Stimulated activated CD4-positive, alpha-beta T cell treated with anti-CD3 and anti-CD28 coated beads, Interleukin-1b, Interleukin-23, amount 100 ng/mL, for 24 hours (primary cell): ENCODE results near the gene GUCA1A.
"Not testable (repeated sequence)": the region's sequence is repeated elsewhere in the genome, so short reads cannot be mapped to it uniquely, and the experiment has no call there.

Experiments used
- DNase-seq, 4 experiments: peaks; one replicate each; pipeline ENCODE4 v3.0.0-alpha.2; 2020; ENCODE audit warnings: low read depth in 4 of 4, low spot score in 1 of 4

GUCA1A gene

DNA sequence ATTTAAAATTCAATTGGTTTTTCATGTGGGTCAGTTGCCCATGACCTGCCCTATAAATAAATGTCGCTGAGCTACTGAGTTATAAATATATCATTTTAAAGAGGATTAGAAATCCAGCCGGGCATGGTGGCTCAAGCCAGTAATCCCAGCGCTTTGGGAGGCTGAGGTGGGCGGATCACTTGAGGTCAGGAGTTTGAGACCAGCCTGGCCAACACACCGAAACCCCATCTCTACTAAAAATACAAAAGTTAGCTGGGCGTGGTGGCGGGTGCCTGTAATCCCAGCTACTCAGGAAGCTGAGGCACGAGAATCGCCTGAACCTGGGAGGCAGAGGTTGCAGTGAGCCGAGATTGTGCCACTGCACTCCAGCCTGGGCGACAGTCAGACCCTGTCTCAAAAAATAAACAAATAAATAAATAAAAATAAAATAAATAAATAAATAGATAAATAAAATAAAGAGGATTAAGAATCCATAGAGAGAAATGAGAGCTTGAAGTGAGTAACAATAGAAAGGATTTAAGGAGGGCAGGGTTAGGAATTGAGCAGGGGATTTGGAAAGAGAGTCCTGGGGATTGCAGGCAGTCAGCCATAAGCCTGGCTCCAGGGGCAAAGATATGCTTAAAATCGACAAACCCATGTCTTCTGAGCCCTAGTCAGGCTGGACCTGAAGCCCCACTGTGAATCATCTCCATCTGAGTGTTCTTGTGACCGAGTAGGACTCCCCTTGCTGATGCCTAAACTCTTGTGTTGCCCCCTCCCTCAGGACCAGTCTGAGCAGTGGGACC, 29.2 kb downstream of the GUCA1A start:
- not testable (repeated sequence) for DNase-seq

DNA sequence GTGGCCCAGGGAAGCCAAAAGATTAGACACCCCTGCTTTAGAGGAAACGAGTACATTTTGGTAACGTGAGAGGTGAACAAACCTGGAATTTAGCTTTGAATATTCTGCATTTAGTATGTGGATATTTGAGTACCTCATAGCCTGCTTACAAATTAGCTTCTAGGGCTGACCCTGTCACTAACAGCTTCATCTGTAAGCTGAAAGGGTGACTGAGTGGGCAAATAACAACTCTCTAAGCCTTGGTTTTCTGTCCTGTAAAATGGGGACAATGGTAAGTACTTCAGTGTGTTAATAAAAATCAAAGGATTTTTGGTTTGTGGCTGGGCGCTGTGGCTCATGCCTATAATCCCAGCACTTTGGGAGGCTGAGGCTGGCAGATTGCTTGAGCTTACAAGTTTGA, 30.0 kb downstream of the GUCA1A start:
- DNase-seq = no peak

DNA sequence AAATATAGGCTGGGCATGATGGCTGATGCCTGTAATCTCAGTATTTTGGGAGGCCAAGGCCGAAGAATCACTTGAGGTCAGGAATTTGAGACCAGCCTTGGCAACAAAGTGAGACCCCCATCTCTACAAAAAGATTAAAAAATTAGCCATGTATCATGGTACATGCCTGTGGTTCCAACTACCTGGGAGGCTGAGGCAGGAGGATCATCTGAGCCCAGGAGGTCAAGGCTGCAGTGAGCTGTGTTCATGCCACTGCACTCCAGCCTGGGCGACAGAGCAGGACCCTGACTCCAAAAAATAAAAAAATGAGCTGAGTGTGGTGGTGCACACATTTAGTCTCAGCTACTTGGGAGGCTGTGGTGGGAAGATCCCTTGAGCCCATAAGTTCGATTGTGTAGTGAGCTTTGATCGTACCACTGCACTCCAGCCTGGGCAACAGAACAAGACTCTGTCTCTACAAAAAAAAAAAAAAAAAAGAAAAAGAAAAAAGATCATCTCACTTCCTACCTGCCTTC, 31.7 kb downstream of the GUCA1A start:
- DNase-seq = no peak

DNA sequence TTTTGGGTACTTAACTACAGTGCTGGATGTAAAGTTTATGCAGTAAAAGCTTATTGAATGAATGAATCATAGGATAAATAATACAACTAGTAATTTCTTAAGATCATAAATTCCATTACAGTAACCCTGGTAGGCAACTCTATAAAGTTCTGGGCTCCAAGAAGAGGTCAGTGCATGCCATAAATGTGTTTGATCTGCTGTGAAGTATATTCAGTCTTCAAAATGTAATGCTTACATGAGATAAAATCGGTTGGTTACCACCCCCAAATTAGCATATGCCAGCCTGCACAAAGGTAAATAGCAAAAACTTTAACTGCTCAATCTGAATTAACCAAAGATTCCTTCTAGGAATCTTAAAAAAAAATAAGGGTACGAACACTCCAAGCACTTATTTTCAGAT, 34.4 kb downstream of the GUCA1A start:
- DNase-seq = not testable (repeated sequence)

DNA sequence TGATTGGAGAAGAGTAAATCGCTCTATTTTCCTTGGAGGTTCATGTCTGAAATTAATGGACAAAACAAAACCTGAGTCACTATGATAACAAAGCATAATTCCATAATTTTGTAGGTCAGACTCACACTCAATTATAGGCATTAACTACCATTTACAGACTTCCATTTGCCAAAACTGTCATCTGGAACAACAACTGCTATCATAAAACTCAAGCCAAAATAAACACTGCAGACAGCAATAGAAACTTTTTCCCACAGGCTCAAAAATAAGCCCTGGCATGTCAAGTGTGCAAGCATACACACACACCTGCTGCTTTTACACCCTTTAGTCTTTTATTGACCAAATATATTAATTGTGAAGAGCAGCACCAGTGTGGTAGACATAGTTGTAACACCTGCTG, 37.4 kb downstream of the GUCA1A start:
- DNase-seq = no peak

DNA sequence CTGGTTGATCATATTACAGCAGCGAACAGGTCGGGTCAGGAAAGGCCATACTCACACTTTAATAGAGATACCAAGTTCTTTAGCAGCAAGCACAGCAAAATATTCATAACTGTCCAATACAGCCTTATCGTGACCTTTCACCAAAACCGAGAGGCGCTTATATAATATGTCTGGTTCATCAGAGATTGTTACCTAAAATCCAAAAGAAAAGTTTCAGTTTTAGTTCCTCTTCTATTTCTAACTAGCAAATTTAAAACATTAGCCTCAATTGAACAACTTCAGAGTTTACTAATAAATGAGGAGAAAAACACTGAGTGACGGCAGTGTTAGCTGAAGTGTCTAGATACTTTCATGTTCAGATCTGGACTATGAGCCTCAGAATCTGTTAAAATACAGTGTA, 38.6 kb downstream of the GUCA1A start:
- no peak for DNase-seq

DNA sequence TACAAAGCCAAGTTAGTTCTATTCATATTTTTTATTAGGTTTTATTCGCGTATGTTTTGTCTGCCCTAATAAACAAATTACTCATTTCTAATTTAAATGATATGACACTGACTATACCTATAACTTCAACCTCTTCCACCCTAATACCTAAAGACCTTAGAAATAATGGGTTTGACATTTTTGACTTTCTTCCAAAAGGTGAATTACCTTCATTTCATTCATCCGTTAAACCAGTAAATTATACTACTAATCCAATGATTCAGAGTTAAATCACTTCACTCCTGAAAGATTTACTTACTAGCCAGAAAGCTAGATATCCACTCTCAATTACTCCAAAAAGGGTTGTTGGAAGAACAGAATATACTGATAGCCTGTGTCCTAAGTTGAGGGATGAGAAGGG, 39.3 kb downstream of the GUCA1A start:
- no peak for DNase-seq

DNA sequence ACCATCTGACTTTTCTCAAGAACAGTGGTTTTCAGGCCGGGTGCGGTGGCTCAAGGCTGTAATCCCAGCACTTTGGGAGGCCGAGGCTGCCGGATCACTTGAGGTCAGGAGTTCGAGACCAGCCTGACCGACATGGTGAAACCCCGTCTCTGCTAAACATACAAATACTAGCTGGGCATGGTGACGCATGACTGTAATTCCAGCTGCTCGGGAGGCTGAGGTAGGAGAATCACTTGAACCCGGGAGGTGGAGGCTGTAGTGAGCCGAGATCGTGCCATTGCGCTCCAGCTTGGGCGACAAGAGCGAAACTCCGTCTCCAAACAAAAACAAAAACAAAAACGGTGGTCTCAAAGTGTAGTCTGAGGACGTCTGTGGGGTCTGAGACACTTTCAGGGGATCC, 43.3 kb downstream of the GUCA1A start:
- not testable (repeated sequence) for DNase-seq

DNA sequence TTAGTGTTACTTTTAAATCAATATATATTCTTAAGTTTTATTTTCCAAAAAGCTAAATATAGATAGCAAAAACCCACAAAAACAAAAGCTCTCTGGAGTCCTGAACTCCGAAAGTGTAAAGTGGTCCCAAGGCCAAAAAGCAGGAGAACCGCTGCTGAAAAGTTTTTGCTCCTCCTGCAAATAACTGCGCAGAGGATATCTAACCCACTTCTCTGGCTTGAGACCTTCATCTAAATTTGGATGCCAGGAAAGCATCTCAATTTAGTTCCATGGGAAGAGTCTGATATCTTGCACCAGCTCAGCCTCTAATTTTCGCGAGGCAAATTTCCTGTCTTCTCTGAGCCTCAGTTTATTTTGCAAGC, 44.0 kb downstream of the GUCA1A start:
- DNase-seq = no peak

DNA sequence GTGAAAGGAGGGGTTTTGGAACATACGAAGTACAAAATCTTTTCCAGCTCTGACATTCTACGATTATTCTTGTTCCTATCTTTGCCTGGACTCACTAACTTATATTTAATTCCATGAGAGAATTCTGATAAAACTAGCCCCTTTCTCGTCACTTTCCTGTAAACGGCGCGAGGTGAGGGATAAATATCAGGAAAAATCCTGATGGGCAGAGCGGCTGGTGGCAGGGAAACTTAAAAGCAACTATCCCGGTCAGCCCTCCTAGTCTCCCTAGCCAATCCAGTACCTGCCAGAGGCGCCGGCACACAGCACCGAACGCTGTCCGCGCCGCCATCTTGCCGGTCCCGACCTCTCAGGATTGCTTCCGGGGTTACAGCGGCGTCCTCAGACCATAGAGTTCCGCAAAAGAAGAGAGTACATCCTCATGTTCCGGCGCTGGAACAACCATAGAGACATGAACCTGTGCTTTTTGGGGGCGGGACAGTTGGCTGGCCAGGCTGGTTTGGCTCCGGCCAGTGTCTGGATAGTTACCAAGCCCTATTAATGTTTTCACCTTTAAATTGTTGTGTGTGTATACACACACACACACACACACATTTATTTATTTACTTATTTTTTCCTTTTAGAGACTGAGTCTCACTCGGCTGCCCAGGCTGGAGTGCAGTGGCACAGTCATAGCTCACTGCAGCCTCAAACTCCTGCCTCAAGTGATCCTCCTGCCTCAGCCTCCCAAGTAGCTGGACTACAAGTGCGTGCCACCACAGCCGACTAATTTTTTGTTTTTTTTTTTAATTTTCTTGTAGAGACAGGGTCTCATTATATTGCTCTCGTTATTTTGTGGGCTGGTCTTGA, 44.6 kb downstream of the GUCA1A start, which contains the start of gene MRPS10:
Gene MRPS10, minus strand, starts transcription at position 343 of the 849 bp plus-strand sequence. Its CDS starts 12 bp downstream, at position 331.
- peak; percentile 74 to 87 (median 82) for DNase-seq

DNA sequence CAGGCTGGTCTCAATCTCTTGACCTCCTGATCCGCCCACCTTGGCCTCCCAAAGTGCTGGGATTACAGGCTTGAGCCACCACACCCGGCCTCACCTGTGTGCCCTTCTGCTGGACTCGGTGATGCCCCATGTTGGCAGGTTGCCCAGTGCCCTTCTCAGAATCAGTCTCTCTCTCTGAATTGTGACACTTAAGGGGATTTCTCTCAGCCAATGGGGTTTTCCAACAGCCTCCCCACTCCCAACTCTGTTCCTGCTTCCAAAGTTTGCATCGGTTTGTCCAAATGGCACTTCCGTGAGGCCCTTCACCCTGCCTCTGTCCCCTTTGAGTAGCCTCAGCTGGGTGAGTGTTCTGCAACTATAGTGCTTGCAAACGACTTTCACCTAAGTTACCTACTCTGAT, 47.6 kb downstream of the GUCA1A start:
- DNase-seq = no peak

DNA sequence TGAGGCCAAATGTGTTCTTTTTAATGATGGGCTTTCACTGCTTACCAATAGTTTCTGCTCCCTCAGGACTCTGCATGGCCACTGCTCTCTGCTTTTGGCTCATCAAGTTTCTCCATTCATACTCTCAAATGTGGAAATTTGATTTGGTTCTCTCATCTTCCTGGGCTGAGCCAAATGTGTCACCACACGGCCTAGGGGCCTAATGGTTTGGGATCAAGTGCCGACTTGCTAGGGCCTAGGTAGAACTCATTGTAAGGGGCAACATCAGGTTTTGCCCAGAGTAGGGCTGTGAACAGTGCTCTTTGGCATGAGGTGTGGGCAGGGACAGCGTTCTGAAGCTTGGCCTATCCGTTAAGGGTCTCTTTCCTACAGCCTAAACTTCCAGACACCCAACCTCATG, 48.4 kb downstream of the GUCA1A start:
- DNase-seq = no peak

DNA sequence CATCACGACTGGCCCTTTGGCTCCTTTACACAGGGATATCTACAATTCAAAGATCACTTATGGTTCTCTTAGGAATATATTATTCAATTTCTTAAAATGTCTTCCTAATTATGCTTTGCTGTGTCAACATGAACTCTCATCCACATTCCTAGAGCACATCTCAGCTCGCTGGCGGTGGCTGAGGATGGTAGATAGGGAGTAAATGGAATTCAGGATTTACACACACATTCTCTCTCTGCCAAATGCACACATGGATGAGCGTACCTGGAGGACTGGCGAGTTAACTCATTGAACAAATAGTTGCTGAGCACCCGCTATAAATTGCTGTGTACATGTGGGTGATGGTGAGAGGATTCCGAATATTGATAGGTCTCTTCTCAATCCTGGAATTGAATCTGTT, 49.3 kb downstream of the GUCA1A start:
- no peak for DNase-seq

DNA sequence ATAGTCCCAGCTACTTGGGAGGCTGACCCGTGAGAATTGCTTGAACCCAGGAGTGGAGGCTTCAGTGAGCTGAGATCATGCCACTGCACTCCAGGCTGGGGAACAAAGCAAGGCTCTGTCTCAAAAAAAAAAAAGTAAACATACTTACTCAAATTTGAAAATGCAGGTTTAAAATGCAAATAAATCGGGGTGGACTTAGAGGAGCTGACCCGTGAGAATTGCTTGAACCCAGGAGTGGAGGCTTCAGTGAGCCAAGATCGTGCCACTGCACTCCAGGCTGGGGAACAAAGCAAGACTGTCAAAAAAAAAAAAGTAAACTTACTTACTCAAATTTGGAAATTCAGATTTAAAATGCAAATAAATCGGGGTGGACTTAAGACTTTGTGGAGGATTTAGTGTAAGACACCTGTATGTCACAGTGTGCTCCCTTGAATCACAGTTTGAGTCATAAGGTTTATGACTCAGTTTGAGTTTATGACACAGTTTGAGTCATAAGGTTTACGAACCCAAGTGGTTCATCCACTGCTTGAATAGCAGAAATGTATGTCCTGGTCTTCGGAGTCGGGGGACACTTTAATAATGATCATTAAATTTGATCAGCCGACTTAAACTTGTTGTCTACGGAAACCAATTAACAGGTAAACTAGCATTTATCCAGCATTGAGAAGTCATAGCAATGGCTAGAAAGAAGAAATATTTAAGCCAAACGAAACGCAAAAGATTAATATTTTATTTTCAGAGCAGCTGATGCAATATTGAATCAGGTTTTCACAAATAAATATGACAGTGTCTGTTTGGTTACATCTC, 51.3 kb downstream of the GUCA1A start:
- DNase-seq = peak in 1 of 4 experiments; percentile 5

DNA sequence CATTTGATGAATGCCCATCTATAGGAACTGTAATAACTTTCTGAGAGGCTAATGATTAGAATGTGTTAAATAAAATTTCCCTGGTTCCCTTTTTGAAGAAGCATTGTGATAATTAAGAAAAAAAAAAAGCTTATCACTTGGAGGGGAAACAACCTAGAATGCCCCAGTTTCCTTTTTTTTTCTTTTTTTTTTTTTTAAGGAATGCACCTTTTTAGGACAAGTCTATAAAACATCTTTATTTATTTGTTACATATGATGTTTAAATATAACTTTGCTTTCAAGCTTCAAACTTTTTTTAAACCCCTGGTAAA, 51.8 kb downstream of the GUCA1A start:
- no peak for DNase-seq

DNA sequence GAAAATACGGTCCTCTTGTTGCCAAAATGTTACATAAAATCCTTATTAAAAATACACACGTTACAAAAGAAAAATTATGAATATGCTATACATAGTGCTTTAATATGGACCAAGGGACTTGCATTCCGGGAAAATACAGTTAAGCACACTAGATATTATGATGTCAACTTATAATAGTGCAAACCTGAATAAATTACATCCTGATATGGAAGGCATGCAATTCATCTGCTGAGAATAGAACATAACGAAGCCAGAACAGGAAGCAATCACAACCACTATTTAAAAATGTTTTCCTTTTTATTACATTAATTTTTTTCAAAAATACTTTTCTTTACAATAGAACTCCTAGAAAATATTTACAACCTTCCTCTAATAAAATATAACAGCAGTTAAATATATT, 52.3 kb downstream of the GUCA1A start:
- DNase-seq = no peak

DNA sequence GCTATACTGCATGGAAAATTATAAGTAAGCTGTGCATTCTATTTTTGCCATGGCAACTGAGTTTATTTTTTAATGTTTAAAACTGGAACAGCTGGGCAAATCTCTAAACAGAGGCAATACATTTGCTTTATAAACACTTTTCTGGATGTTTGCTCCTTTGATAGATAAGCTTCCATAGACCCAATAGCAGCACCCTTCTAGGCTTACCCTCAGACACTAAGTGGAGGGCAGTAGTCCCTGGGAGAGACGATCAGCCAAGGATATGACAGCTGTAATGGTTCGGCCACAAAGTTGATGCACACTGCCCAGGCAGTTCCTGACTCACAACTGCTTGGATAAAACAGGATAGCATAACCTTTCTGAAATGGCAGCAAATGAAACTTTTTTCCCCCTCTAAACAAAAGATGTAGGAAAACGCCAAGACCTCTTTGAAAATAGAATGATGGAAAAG, 53.0 kb downstream of the GUCA1A start:
- DNase-seq = no peak

DNA sequence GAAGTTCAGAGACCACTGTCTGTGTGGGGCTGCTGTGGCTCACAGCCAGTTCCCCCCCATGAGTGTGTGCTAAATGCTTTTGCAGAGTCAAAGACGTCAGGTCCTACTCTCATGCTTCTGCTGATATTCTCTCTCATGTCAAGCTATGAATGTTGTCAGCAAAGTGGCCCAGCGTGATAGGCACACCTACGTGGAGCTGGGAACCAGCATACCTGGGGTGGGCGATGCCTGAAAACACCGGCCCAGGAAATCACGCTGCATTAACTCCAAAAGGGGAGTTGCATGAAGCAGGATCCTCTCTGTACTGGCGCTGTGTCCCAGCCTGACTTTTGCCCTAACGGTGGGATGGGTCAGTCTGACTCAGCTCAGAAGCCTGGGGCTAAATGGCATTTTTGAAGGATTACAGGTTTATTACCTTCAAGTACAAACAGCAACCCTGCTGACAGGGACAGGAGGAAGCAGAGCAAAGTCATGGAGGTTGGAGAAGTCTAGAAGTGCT, 53.5 kb downstream of the GUCA1A start:
- no peak for DNase-seq

DNA sequence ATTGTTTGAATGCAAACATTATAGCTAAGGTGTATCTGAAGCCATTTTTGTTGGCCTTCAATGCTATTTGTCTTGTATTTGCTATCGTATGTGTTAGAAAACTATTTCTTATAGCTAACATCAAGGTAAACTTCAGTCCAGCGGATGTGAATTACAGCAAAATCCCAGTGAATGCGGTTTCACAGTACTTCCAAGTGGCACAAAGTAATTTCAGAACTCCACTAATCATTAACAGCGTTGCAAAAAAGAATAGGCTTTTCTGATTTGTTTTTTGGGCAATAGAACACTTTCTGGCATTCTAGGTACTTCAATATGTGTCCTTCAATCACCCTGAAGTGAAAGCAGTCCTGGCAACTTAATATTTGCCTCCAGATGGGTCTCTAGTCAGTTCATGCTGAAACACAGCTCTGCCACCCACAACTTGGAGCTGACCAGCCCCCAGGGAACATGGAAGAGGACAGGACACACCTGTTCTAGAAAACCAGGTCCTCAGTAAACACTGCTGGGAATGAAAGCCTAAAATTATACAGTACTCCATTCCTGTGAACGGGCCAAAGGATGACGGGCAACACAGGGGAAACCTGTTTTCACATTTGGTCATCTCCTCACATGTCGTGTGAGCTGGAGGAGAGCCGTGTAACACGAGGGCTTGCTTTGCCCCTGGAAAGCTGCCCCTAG, 54.1 kb downstream of the GUCA1A start:
- DNase-seq = no peak

DNA sequence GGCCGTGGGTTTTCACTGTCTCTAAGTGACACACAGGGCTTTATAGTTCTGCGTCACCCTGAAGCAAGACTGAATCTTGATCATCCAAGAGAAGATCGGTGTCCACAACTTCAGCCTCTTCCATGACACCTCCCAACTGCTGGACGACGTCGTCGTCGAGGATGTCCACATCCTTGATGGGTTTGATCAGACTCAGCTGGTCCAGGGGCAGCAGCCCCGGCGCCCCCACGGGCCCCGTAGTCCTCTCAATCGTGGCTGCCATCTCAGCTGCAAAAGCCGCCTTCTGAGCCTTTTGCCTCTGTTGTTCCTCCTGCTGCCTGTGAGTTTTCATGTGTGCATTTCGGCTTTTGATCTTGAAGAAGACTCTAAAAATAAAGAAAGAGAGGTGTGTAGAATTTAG, 55.1 kb downstream of the GUCA1A start:
- DNase-seq = no peak
